ENCODE results near the gene TAS2R40.
"Not testable (repeated sequence)": the region's sequence is repeated elsewhere in the genome, so short reads cannot be mapped to it uniquely, and the experiment has no call there.

Gene TAS2R40

GRCh38 chr7:143221737-143222136 lies at the start of gene TAS2R40:
Gene TAS2R40 (plus strand): TSS chr7:143222037. CDS start chr7:143222079, 42 bp downstream.
- DNase-seq = no peak

- peak; percentile 91 for DNase-seq
Measured at GRCh38 chr7:143172354-143172753, 49.5 kb upstream of the TAS2R40 start.

GRCh38 chr7:143176128-143176527 lies 45.7 kb upstream of the TAS2R40 start:
- DNase-seq = no peak

- no peak for DNase-seq
Measured at GRCh38 chr7:143177374-143178119, 44.3 kb upstream of the TAS2R40 start.

GRCh38 chr7:143180771-143181170 lies 41.1 kb upstream of the TAS2R40 start:
- not testable (repeated sequence) for DNase-seq

GRCh38 chr7:143181349-143181748 lies 40.5 kb upstream of the TAS2R40 start:
- DNase-seq = no peak

- DNase-seq = no peak
Measured at GRCh38 chr7:143183024-143183423, 38.8 kb upstream of the TAS2R40 start, which contains the start of gene TAS2R39. Gene TAS2R39 (plus strand): TSS chr7:143183419. CDS start chr7:143183419, 0 bp downstream.

GRCh38 chr7:143185551-143185950 lies 36.3 kb upstream of the TAS2R40 start:
- no peak for DNase-seq

GRCh38 chr7:143188994-143189393 lies 32.8 kb upstream of the TAS2R40 start:
- no peak for DNase-seq

- DNase-seq = no peak
Measured at GRCh38 chr7:143193880-143194279, 28.0 kb upstream of the TAS2R40 start.

GRCh38 chr7:143199040-143199439 lies 22.8 kb upstream of the TAS2R40 start:
- DNase-seq = no peak

- no peak for DNase-seq
Measured at GRCh38 chr7:143202161-143202560, 19.7 kb upstream of the TAS2R40 start.

GRCh38 chr7:143203386-143203785 lies 18.5 kb upstream of the TAS2R40 start:
- peak; percentile 10 for DNase-seq

- DNase-seq = no peak
Measured at GRCh38 chr7:143205560-143206293, 16.1 kb upstream of the TAS2R40 start.

GRCh38 chr7:143210541-143210940 lies 11.3 kb upstream of the TAS2R40 start:
- no peak for DNase-seq

- not testable (repeated sequence) for DNase-seq
Measured at GRCh38 chr7:143213478-143213877, 8.4 kb upstream of the TAS2R40 start.

- peak; percentile 92 for DNase-seq
Measured at GRCh38 chr7:143214789-143215679, 6.8 kb upstream of the TAS2R40 start.

- DNase-seq = no peak
Measured at GRCh38 chr7:143216151-143216550, 5.7 kb upstream of the TAS2R40 start.

- no peak for DNase-seq
Measured at GRCh38 chr7:143216686-143217085, 5.2 kb upstream of the TAS2R40 start.

- DNase-seq = no peak
Measured at GRCh38 chr7:143217806-143218205, 4.0 kb upstream of the TAS2R40 start.

- DNase-seq = no peak
Measured at GRCh38 chr7:143221286-143221685, 551 bp upstream of the TAS2R40 start.

- no peak for DNase-seq
Measured at GRCh38 chr7:143222782-143223181, 945 bp downstream of the TAS2R40 start.

GRCh38 chr7:143223784-143224183 lies 1.9 kb downstream of the TAS2R40 start:
- no peak for DNase-seq

Data from NCI-H1105 treated with DMSO at 0.1 percent for 48 hours (cell line).